Measurements from ENCODE around the gene PITPNC1.

DNA sequence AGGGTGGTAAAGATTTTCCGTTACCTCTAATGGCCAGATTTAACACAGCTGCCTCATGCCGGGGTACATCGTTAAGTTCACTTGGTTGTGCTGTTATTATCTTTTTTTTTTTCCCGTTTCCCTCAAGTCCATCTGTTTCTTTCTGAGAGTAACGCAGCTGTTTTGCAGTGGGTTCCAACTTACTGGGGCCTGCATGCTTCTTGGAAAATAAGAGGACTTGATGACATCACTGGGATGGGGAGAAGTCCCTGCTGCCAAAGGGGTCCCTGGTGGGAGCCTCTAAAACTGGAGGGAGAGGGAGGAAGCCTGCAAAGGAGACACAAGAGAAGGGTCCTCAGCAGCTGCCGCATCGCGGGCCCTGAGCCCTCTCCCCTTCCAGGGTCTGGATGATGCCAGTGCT lies 262.9 kb downstream of the PITPNC1 start:
- TF ChIP-seq, protein P1, sequence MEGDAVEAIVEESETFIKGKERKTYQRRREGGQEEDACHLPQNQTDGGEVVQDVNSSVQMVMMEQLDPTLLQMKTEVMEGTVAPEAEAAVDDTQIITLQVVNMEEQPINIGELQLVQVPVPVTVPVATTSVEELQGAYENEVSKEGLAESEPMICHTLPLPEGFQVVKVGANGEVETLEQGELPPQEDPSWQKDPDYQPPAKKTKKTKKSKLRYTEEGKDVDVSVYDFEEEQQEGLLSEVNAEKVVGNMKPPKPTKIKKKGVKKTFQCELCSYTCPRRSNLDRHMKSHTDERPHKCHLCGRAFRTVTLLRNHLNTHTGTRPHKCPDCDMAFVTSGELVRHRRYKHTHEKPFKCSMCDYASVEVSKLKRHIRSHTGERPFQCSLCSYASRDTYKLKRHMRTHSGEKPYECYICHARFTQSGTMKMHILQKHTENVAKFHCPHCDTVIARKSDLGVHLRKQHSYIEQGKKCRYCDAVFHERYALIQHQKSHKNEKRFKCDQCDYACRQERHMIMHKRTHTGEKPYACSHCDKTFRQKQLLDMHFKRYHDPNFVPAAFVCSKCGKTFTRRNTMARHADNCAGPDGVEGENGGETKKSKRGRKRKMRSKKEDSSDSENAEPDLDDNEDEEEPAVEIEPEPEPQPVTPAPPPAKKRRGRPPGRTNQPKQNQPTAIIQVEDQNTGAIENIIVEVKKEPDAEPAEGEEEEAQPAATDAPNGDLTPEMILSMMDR (IDR thresholded peaks at IDR 0.05; ENCODE audit: low read length): no peak
- TF ChIP-seq EZH2phosphoT487 (IDR thresholded peaks at IDR 0.05; ENCODE audit: low read length) (no peak), EZH2 (optimal IDR thresholded peaks at IDR 0.05; ENCODE audit: low read depth, low read length) (no peak)
